HepG2 (cell line): ENCODE measurements around the gene PLCL1. TPM values are rescaled to one million over a fixed set of nuclear protein-coding genes. Genes with fewer than 3 reads are reported as not detected.

Experiments
- ATAC-seq: fragments of 200-7000 bp; cut with Tn5 transposase; 3 replicates; pipeline ENCODE4 v1.9.1; 2020; ENCODE audit warnings: mild to moderate bottlenecking, moderate library complexity
- BruUV-seq: library from RNA; stranded (reverse); fragments of 400-500 nt; replicated peaks from 2 replicates; lab custom pipeline; 2021; lab: Mats Ljungman, UMichigan
- CTCF ChIA-PET: fragments of 300-600 bp; formaldehyde crosslinking; extraction: SDS; loops from one replicate; lab custom pipeline; 2021; ENCODE audit warnings: low total read pairs, inconsistent platforms, low intra/inter-chr PET ratio; lab: Yijun Ruan, JAX
- POLR2A ChIA-PET: fragments of 350-600 bp; sonication (Branson Sonifier 250); formaldehyde crosslinking; loops from one replicate; lab custom pipeline; 2020; ENCODE audit warnings: antibody characterized with exemption, inconsistent platforms; lab: Yijun Ruan, JAX
- DNase-seq: peaks from one replicate; pipeline ENCODE4 v3.0.0-alpha.2; 2015; ENCODE audit warnings: low spot score
- FAIRE-seq: peaks from 3 replicates; lab custom pipeline; 2011; peaks lifted over from hg19 to GRCh38; lab: Jason Lieb, UNC
- H2AFZ ChIP-seq: one replicate; pipeline ENCODE4 v1.6.1; 2011; ENCODE audit warnings: low read length, inconsistent platforms
- H3K27ac ChIP-seq: fragments of 300-600 bp; 3 replicates; pipeline ENCODE4 v1.8.0; 2011; ENCODE audit warnings: mixed run types, mild to moderate bottlenecking, mixed read lengths, low read length, inconsistent platforms; ENCODE audit not compliant: insufficient read depth; ENCODE audit errors: extremely low read length
- H3K27me3 ChIP-seq, 2 experiments: fragments of 200-600 bp in 1 of 2; 2 replicates in 1 of 2; 3 replicates in 1 of 2; pipeline versions ENCODE4 v1.6.0 to v1.8.0; 2011; ENCODE audit warnings: low read length in 2 of 2, mild to moderate bottlenecking in 2 of 2, moderate library complexity in 2 of 2, inconsistent platforms in 1 of 2; ENCODE audit not compliant: insufficient read depth in 2 of 2, control insufficient read depth in 1 of 2
- H3K36me3 ChIP-seq, 2 experiments: fragments of 200-600 bp in 1 of 2; replicated peaks in 1 of 2; 2 replicates in 1 of 2; 3 replicates in 1 of 2; pipeline versions ENCODE4 v1.5.1 to v1.8.0; 2011; ENCODE audit warnings: low read length in 2 of 2, inconsistent platforms in 1 of 2; ENCODE audit not compliant: insufficient read depth in 2 of 2, control insufficient read depth in 1 of 2
- H3K4me1 ChIP-seq: 2 replicates; pipeline ENCODE4 v1.5.1; 2012; ENCODE audit warnings: low read length, inconsistent platforms; ENCODE audit not compliant: insufficient read depth
- H3K4me2 ChIP-seq: 2 replicates; pipeline ENCODE4 v1.6.0; 2011; ENCODE audit warnings: low read depth, low read length, inconsistent platforms
- H3K4me3 ChIP-seq, 3 experiments: fragments of 200-600 bp in 1 of 3; sonication (generic), shearing (Covaris generic) in 1 of 3; replicated peaks in 1 of 3; 2 replicates each; pipeline ENCODE4 v1.5.1; 2011 to 2016; ENCODE audit warnings: low read length in 3 of 3, inconsistent platforms in 2 of 3, low read depth in 2 of 3, mild to moderate bottlenecking in 2 of 3, control low read depth in 1 of 3, mixed read lengths in 1 of 3; ENCODE audit not compliant: insufficient read depth in 1 of 3
- H3K79me2 ChIP-seq: one replicate; pipeline ENCODE4 v1.6.1; 2011; ENCODE audit warnings: low read length, inconsistent platforms; ENCODE audit not compliant: insufficient read depth
- H3K9ac ChIP-seq: 2 replicates; pipeline ENCODE4 v1.6.0; 2011; ENCODE audit warnings: mild to moderate bottlenecking, low read depth, low read length, inconsistent platforms; ENCODE audit not compliant: insufficient read depth
- H3K9me3 ChIP-seq: 2 replicates; pipeline ENCODE4 v1.5.1; 2012; ENCODE audit warnings: mild to moderate bottlenecking, low read length
- H4K20me1 ChIP-seq: 2 replicates; pipeline ENCODE4 v1.6.0; 2011; ENCODE audit warnings: inconsistent platforms, mild to moderate bottlenecking, low read length, moderate library complexity; ENCODE audit not compliant: insufficient read depth
- DNMT3B ChIP-seq: conservative IDR thresholded peaks from 2 replicates; pipeline ENCODE4 v1.6.1; 2016; ENCODE audit warnings: missing biosample characterization, control low read depth
- HNRNPL ChIP-seq: fragments of 200-400 bp; formaldehyde crosslinking; IDR thresholded peaks from 2 replicates; pipeline ENCODE4 v1.6.1; 2017; ENCODE audit warnings: mild to moderate bottlenecking, low read depth, low read length
- IRF9 ChIP-seq: sonication (generic); formaldehyde crosslinking; IDR thresholded peaks from 2 replicates; pipeline ENCODE4 v1.8.0; 2022; ENCODE audit warnings: missing genetic modification reagents, mild to moderate bottlenecking, borderline replicate concordance
- NKX3-1 ChIP-seq: sonication (generic); formaldehyde crosslinking; IDR thresholded peaks from 2 replicates; pipeline ENCODE4 v1.5.0; 2020; ENCODE audit warnings: missing genetic modification reagents
- TEAD3 ChIP-seq: optimal IDR thresholded peaks from 2 replicates; pipeline ENCODE3; 2016; ENCODE audit warnings: borderline replicate concordance
- TMF1 ChIP-seq: sonication (generic); formaldehyde crosslinking; IDR thresholded peaks from 2 replicates; pipeline ENCODE4 v1.8.1; 2022; ENCODE audit warnings: low read depth, missing genetic modification reagents
- XRCC5 ChIP-seq: fragments of 200-400 bp; formaldehyde crosslinking; optimal IDR thresholded peaks from 2 replicates; pipeline ENCODE3; 2017; ENCODE audit warnings: mild to moderate bottlenecking, low read length
- ZFP41 ChIP-seq: sonication (generic); formaldehyde crosslinking; IDR thresholded peaks from 2 replicates; pipeline ENCODE4 v1.4.0; 2020; ENCODE audit warnings: mild to moderate bottlenecking, missing genetic modification reagents, borderline replicate concordance
- ZMAT3 ChIP-seq: sonication (generic); formaldehyde crosslinking; conservative IDR thresholded peaks from 2 replicates; pipeline ENCODE4 v1.7.0; 2021; ENCODE audit warnings: missing genetic modification reagents
- ZNF337 ChIP-seq: sonication (generic); formaldehyde crosslinking; IDR thresholded peaks from 2 replicates; pipeline ENCODE4 v1.5.1; 2020; ENCODE audit warnings: missing genetic modification reagents, low read depth, mild to moderate bottlenecking, borderline replicate concordance
- ZNF558 ChIP-seq: sonication (generic); formaldehyde crosslinking; IDR thresholded peaks from 2 replicates; pipeline ENCODE4 v1.9.0; 2022; ENCODE audit warnings: mild to moderate bottlenecking, missing genetic modification reagents, borderline replicate concordance
- ZNF816 ChIP-seq: sonication (generic); formaldehyde crosslinking; IDR thresholded peaks from 2 replicates; pipeline ENCODE4 v1.8.0; 2022; ENCODE audit warnings: missing genetic modification reagents, mild to moderate bottlenecking, borderline replicate concordance
- WGBS: methylation state at CpG from one replicate; pipeline ENCODE4 v1.1.6; 2017; ENCODE audit warnings: low lambda C conversion rate; 5-methylcytosine and 5-hydroxymethylcytosine counted together
- in situ Hi-C: cut with HindIII; loops from 2 replicates; pipeline ENCODE4 v1.10.0; 2017; ENCODE audit warnings: low pct_unique_long_range_greater_than_20kb; ENCODE audit not compliant: extremely low pct_ligation_motif_present
- intact Hi-C: fragments of 100-400 bp; cut with micrococcal nuclease; formaldehyde crosslinking; loops from one replicate; pipeline ENCODE4 v1.10.0; 2022; ENCODE audit not compliant: unreplicated experiment
- polyA plus RNA-seq, 8 experiments: library from polyadenylated mRNA; depleted of rRNA in 3 of 8; stranded (reverse) in 7 of 8; unstranded in 1 of 8; fragments of >200 nt; fragmentation: Illumina TruSeq in 4 of 8; extraction: Trizol in 4 of 8; gene quantifications; 2 replicates each; pipeline versions ENCODE4 v1.2.1 to v1.2.3, GENCODE V29; 2011 to 2016; ENCODE audit warnings: low read depth in 4 of 8, missing spikeins in 1 of 8, mixed read lengths in 1 of 8; ENCODE audit not compliant: insufficient read depth in 1 of 8
- total RNA-seq, 5 experiments: library from RNA; depleted of rRNA; stranded (reverse); fragments of >200 nt; fragmentation: Illumina TruSeq; extraction: Trizol; gene quantifications; 2 replicates each; pipeline ENCODE4 v1.2.3, GENCODE V29; 2016; ENCODE audit warnings: low read depth in 1 of 5
- TF ChIP-seq, protein P1 (sequence below): sonication (generic); formaldehyde crosslinking; IDR thresholded peaks from 2 replicates; pipeline ENCODE4 v1.8.1; 2023; ENCODE audit warnings: mild to moderate bottlenecking, moderate library complexity, missing genetic modification reagents
- TF ChIP-seq, protein P2 (sequence below): sonication (generic); formaldehyde crosslinking; IDR thresholded peaks from 2 replicates; pipeline ENCODE4 v1.4.0; 2020; ENCODE audit warnings: missing genetic modification reagents
- TF ChIP-seq, protein P3 (sequence below): sonication (generic); formaldehyde crosslinking; IDR thresholded peaks from 2 replicates; pipeline ENCODE4 v1.9.0; 2021; ENCODE audit warnings: missing genetic modification reagents, mild to moderate bottlenecking, borderline replicate concordance

PLCL1 gene
- total and polyA plus RNA-seq, 2 of the 13 experiments (the other 11 are each of a cell fraction or from before 2014, with no cell fraction given): not detected

GRCh38 chr2:197940382-197940781 is 136.0 kb downstream of the PLCL1 start:
- in situ Hi-C loops (no loop called here), intact Hi-C loops (no loop called here)
- Histone ChIP-seq H3K36me3 (no peaks in the 10 kb centered on the region), H3K4me1 (no peaks in the 10 kb centered on the region), H3K4me3 (no peak overlapping the region), H4K20me1 (no peaks in the 10 kb centered on the region), H3K27me3 (no peaks in the 10 kb centered on the region), H3K4me2 (no peak overlapping the region), H3K9me3 (no peaks in the 10 kb centered on the region), H2AFZ (no peak overlapping the region), H3K79me2 (no peaks in the 10 kb centered on the region), H3K9ac (no peak overlapping the region), H3K27ac (no peak overlapping the region)
- WGBS: 4% methylated on average over 1 of the region's 1 CpG
- POLR2A ChIA-PET: no interaction called here
- TF ChIP-seq, protein P1, sequence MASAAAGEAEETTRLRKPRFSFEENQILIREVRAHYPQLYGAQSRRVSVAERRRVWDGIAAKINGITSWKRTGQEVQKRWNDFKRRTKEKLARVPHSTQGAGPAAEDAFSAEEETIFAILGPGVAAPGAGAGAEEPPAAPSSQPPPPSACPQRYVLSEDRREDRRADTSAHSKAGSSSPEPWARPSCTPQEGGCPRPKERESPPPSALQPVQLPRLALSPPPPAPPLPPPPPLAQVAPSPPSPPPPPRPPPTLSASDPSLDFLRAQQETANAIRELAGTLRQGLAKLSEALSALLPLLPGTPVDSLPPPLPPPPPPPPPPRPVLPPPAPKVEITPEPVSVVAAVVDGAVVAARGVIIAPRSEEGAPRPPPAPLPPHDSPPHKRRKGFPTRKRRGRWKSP (CRISPR knock-in tag): no peak
- TF ChIP-seq ZNF558 (CRISPR knock-in tag): no peak
- TF ChIP-seq TEAD3: no peak
- TF ChIP-seq, protein P2, sequence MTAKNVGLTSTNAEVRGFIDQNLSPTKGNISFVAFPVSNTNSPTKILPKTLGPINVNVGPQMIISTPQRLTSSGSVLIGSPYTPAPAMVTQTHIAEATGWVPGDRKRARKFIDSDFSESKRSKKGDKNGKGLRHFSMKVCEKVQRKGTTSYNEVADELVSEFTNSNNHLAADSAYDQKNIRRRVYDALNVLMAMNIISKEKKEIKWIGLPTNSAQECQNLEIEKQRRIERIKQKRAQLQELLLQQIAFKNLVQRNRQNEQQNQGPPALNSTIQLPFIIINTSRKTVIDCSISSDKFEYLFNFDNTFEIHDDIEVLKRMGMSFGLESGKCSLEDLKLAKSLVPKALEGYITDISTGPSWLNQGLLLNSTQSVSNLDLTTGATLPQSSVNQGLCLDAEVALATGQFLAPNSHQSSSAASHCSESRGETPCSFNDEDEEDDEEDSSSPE (CRISPR knock-in tag): no peak
- no peak for TF ChIP-seq ZFP41
- CTCF ChIA-PET: no interaction called here
- BruUV-seq: no TSS peak
- FAIRE-seq (no peak), ATAC-seq (no peak), DNase-seq (no peak)

GRCh38 chr2:197941715-197942114 is 137.3 kb downstream of the PLCL1 start:
- WGBS: 0% methylated on average over 1 of the region's 1 CpG
- Histone ChIP-seq H4K20me1 (no peaks in the 10 kb centered on the region), H3K79me2 (no peaks in the 10 kb centered on the region), H3K36me3 (no peaks in the 10 kb centered on the region), H3K4me3 (no peak overlapping the region), H3K27ac (no peak overlapping the region), H3K4me1 (no peaks in the 10 kb centered on the region), H3K9ac (no peak overlapping the region), H3K9me3 (no peaks in the 10 kb centered on the region), H2AFZ (no peak overlapping the region), H3K27me3 (no peaks in the 10 kb centered on the region), H3K4me2 (no peak overlapping the region)
- intact Hi-C loops (no loop called here), in situ Hi-C loops (no loop called here)
- POLR2A ChIA-PET: no interaction called here
- ATAC-seq (no peak), FAIRE-seq (no peak), DNase-seq (no peak)
- CTCF ChIA-PET: no interaction called here
- no TSS peak for BruUV-seq
- TF ChIP-seq TMF1 (CRISPR knock-in tag) (no peak), ZNF816 (CRISPR knock-in tag) (no peak), HNRNPL (no peak), ZMAT3 (CRISPR knock-in tag) (no peak), DNMT3B (CRISPR knock-in tag) (no peak), ZNF337 (CRISPR knock-in tag) (no peak), XRCC5 (no peak), IRF9 (CRISPR knock-in tag) (no peak), NKX3-1 (CRISPR knock-in tag) (no peak)
- TF ChIP-seq, protein P3, sequence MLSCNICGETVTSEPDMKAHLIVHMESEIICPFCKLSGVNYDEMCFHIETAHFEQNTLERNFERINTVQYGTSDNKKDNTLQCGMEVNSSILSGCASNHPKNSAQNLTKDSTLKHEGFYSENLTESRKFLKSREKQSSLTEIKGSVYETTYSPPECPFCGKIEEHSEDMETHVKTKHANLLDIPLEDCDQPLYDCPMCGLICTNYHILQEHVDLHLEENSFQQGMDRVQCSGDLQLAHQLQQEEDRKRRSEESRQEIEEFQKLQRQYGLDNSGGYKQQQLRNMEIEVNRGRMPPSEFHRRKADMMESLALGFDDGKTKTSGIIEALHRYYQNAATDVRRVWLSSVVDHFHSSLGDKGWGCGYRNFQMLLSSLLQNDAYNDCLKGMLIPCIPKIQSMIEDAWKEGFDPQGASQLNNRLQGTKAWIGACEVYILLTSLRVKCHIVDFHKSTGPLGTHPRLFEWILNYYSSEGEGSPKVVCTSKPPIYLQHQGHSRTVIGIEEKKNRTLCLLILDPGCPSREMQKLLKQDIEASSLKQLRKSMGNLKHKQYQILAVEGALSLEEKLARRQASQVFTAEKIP (CRISPR knock-in tag): no peak
